ENCODE measurements around the gene FTO.

FTO gene

GRCh38 chr16:54193665-54194333 lies 489.8 kb downstream of the FTO start:
- DNase-seq = peak; percentile 72

GRCh38 chr16:54194334-54194743 lies 490.4 kb downstream of the FTO start:
- DNase-seq = no peak

- DNase-seq = no peak
Measured at GRCh38 chr16:54197758-54198157, 493.8 kb downstream of the FTO start.

GRCh38 chr16:54199487-54200160 lies 495.7 kb downstream of the FTO start:
- DNase-seq = no peak

GRCh38 chr16:54200161-54200534 lies 496.2 kb downstream of the FTO start:
- DNase-seq = no peak

- DNase-seq = no peak
Measured at GRCh38 chr16:54200720-54201119, 496.8 kb downstream of the FTO start.

GRCh38 chr16:54201200-54201599 lies 497.2 kb downstream of the FTO start:
- no peak for DNase-seq
